ENCODE data around the gene BAHCC1.
"Not testable (repeated sequence)": the region's sequence is repeated elsewhere in the genome, so short reads cannot be mapped to it uniquely, and the experiment has no call there.

The BAHCC1 gene

GRCh38 chr17:81411305-81411704 is 16.0 kb downstream of the BAHCC1 start:
- in situ Hi-C loops (cut with MboI; ENCODE audit: low sequenced_read_pairs) = no loop called here

- in situ Hi-C loops (cut with MboI; ENCODE audit: low sequenced_read_pairs) = no loop called here
Measured at GRCh38 chr17:81412490-81413093, 17.3 kb downstream of the BAHCC1 start.

- in situ Hi-C loops (cut with MboI; ENCODE audit: low sequenced_read_pairs) = no loop called here
Measured at GRCh38 chr17:81413497-81414135, 18.4 kb downstream of the BAHCC1 start.

GRCh38 chr17:81414756-81415516 is 19.7 kb downstream of the BAHCC1 start:
- in situ Hi-C loops (cut with MboI; ENCODE audit: low sequenced_read_pairs) = no loop called here

- in situ Hi-C loops (cut with MboI; ENCODE audit: low sequenced_read_pairs) = no loop called here
Measured at GRCh38 chr17:81415681-81416080, 20.4 kb downstream of the BAHCC1 start.

- in situ Hi-C loops (cut with MboI; ENCODE audit: low sequenced_read_pairs) = no loop called here
Measured at GRCh38 chr17:81416612-81417011, 21.4 kb downstream of the BAHCC1 start.

- in situ Hi-C loops (cut with MboI; ENCODE audit: low sequenced_read_pairs) = no loop called here
Measured at GRCh38 chr17:81417049-81417878, 22.0 kb downstream of the BAHCC1 start.

- in situ Hi-C loops (cut with MboI; ENCODE audit: low sequenced_read_pairs) = no loop called here
Measured at GRCh38 chr17:81417879-81418709, 22.8 kb downstream of the BAHCC1 start.

- in situ Hi-C loops (cut with MboI; ENCODE audit: low sequenced_read_pairs) = no loop called here
Measured at GRCh38 chr17:81418710-81419318, 23.6 kb downstream of the BAHCC1 start.

- in situ Hi-C loops (cut with MboI; ENCODE audit: low sequenced_read_pairs) = no loop called here
Measured at GRCh38 chr17:81419319-81419885, 24.1 kb downstream of the BAHCC1 start.

- in situ Hi-C loops (cut with MboI; ENCODE audit: low sequenced_read_pairs) = no loop called here
Measured at GRCh38 chr17:81419886-81420768, 24.9 kb downstream of the BAHCC1 start.

GRCh38 chr17:81420769-81421462 is 25.7 kb downstream of the BAHCC1 start:
- in situ Hi-C loops (cut with MboI; ENCODE audit: low sequenced_read_pairs) = no loop called here

- in situ Hi-C loops (cut with MboI; ENCODE audit: low sequenced_read_pairs) = no loop called here
Measured at GRCh38 chr17:81422776-81423697, 27.8 kb downstream of the BAHCC1 start.

- in situ Hi-C loops (cut with MboI; ENCODE audit: low sequenced_read_pairs) = no loop called here
Measured at GRCh38 chr17:81423698-81424071, 28.4 kb downstream of the BAHCC1 start.

- in situ Hi-C loops (cut with MboI; ENCODE audit: low sequenced_read_pairs) = no loop called here
Measured at GRCh38 chr17:81424151-81425017, 29.1 kb downstream of the BAHCC1 start.

GRCh38 chr17:81425041-81425440 is 29.8 kb downstream of the BAHCC1 start:
- in situ Hi-C loops (cut with MboI; ENCODE audit: low sequenced_read_pairs) = not testable (repeated sequence)

Data from HL-60/S4 treated with phorbol 12-myristate 13-acetate at 8.2 ng/mL for 4 days and 3 days (cell line).